ENCODE data around the gene SLC5A5.

Gene SLC5A5

GRCh38 chr19:17932485-17933338 is 61.0 kb downstream of the SLC5A5 start, which contains the start of gene CCDC124:
Gene CCDC124 (plus strand): TSS chr19:17933015. CDS start chr19:17936421, 3,406 bp downstream.
- peak within 1 kb of the TSS; percentile 91 for H3K4me3 ChIP-seq (ENCODE audit: low read length)
- peak; percentile 90 for DNase-seq (ENCODE audit: low read depth)
- TF ChIP-seq, protein P1, sequence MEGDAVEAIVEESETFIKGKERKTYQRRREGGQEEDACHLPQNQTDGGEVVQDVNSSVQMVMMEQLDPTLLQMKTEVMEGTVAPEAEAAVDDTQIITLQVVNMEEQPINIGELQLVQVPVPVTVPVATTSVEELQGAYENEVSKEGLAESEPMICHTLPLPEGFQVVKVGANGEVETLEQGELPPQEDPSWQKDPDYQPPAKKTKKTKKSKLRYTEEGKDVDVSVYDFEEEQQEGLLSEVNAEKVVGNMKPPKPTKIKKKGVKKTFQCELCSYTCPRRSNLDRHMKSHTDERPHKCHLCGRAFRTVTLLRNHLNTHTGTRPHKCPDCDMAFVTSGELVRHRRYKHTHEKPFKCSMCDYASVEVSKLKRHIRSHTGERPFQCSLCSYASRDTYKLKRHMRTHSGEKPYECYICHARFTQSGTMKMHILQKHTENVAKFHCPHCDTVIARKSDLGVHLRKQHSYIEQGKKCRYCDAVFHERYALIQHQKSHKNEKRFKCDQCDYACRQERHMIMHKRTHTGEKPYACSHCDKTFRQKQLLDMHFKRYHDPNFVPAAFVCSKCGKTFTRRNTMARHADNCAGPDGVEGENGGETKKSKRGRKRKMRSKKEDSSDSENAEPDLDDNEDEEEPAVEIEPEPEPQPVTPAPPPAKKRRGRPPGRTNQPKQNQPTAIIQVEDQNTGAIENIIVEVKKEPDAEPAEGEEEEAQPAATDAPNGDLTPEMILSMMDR (conservative IDR thresholded peaks at IDR 0.05; ENCODE audit: low read length) = peak; percentile 87

- peak; percentile 40 for DNase-seq (ENCODE audit: low read depth)
- TF ChIP-seq, protein P1 (conservative IDR thresholded peaks at IDR 0.05; ENCODE audit: low read length) = no peak
- H3K4me3 ChIP-seq (ENCODE audit: low read length) = peak overlapping the region; percentile 91
Observed at GRCh38 chr19:17933414-17934129, 61.8 kb downstream of the SLC5A5 start.

DNA sequence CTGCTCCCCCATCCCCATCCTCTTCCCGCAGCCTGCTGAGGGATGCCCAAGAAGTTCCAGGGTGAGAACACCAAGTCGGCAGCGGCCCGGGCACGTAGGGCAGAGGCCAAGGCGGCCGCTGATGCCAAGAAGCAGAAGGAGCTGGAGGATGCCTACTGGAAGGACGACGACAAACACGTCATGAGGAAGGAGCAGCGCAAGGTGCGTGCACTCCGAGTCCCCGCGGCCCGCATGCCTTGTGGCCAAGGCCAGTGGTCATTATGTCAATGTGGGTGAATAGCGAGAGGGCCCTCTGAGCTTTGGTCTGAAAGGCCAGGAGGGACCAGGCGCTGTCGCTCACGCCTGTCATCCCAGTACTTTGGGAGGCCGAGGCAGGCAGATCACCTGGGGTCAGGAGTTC is 64.6 kb downstream of the SLC5A5 start:
- DNase-seq (ENCODE audit: low read depth) = no peak
- TF ChIP-seq, protein P1 (conservative IDR thresholded peaks at IDR 0.05; ENCODE audit: low read length) = no peak

DNA sequence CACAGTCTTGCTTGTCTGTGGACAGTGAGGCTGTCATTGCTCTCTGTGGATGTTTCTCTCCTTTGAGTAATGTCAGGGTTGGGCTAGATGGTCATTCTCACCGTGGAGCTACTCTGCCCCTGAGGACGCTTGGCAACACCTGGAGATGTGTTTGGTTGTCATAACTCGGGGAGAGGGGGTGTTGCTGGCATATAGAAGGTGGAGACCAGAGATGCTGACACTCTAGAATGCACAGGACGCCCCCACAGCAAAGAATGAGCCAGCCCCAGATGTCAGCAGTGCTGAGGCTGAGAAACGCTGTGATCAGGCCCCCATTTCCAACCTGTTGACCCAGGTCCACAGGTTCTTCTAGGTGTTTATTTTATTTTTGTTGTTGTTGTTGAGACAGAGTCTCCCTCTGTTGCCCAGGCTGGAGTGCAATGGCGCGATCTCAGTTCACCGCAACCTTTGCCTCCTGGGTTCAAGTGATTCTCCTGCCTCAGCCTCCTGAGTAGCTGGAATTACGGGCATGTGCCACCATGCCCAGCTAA is 65.7 kb downstream of the SLC5A5 start:
- DNase-seq (ENCODE audit: low read depth) = no peak
- H3K4me3 ChIP-seq (ENCODE audit: low read length) = no peak overlapping the region
- TF ChIP-seq, protein P1 (conservative IDR thresholded peaks at IDR 0.05; ENCODE audit: low read length) = no peak

More for the DNA sequence above, 64.6 kb downstream of the SLC5A5 start:
- no peak overlapping the region for H3K4me3 ChIP-seq (ENCODE audit: low read length)

- peak; percentile 81 for DNase-seq (ENCODE audit: low read depth)
- H3K4me3 ChIP-seq (ENCODE audit: low read length) = no peak overlapping the region
- TF ChIP-seq, protein P1 (conservative IDR thresholded peaks at IDR 0.05; ENCODE audit: low read length) = peak; percentile 95
Observed at GRCh38 chr19:17938092-17938845, 66.5 kb downstream of the SLC5A5 start.

DNA sequence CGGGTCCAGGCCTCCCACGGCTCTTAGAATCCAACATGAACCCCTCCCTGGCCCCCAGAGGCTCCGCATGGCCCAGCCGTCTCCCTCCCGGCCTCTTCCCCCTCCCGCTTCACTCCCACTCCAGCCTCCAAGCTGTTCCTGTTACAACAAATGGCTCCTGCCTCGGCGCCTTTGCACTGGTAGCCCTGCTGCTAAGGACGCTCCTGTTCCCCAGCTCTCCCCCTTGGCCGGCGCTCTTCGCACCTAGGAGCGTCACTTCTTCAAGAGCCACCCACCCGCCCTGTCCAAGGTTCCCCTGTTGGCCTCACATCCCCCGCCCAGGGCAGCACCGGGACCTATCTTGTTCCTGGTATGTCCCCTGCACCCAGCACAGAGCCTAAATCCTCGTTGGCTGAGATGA is 70.4 kb downstream of the SLC5A5 start:
- DNase-seq (ENCODE audit: low read depth) = no peak
- no peak overlapping the region for H3K4me3 ChIP-seq (ENCODE audit: low read length)

More for the DNA sequence above, 70.4 kb downstream of the SLC5A5 start:
- TF ChIP-seq, protein P1 (conservative IDR thresholded peaks at IDR 0.05; ENCODE audit: low read length) = no peak

Measured in AG10803 (cell line).